GM12872 (cell line): ENCODE measurements around the gene IQSEC1.

Source experiments
- TF ChIP-seq, protein P1 (sequence below): IDR thresholded peaks from 3 replicates; pipeline ENCODE4 v1.5.1; 2011; ENCODE audit warnings: low read depth, mild to moderate bottlenecking, low read length, moderate library complexity; ENCODE audit not compliant: insufficient read depth

Gene IQSEC1

DNA sequence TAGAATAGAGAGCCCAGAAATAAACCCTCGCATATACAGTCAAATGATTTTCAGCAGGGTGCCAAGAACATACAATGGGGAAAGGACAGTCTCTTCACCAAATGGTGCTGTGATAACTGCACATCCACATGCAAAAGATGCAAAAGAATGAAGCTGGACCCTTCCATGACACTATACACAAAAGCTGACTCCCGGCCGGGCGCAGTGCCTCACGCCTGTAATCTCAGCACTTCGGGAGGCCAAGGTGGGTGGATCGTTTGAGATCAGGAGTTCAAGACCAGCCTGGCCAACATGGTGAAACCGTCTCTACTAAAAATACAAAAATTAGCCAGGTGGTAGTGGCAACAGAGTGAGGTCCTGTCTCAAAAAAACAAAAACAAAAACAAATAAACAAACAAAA lies 43.2 kb upstream of the IQSEC1 start:
- TF ChIP-seq, protein P1, sequence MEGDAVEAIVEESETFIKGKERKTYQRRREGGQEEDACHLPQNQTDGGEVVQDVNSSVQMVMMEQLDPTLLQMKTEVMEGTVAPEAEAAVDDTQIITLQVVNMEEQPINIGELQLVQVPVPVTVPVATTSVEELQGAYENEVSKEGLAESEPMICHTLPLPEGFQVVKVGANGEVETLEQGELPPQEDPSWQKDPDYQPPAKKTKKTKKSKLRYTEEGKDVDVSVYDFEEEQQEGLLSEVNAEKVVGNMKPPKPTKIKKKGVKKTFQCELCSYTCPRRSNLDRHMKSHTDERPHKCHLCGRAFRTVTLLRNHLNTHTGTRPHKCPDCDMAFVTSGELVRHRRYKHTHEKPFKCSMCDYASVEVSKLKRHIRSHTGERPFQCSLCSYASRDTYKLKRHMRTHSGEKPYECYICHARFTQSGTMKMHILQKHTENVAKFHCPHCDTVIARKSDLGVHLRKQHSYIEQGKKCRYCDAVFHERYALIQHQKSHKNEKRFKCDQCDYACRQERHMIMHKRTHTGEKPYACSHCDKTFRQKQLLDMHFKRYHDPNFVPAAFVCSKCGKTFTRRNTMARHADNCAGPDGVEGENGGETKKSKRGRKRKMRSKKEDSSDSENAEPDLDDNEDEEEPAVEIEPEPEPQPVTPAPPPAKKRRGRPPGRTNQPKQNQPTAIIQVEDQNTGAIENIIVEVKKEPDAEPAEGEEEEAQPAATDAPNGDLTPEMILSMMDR: no peak

DNA sequence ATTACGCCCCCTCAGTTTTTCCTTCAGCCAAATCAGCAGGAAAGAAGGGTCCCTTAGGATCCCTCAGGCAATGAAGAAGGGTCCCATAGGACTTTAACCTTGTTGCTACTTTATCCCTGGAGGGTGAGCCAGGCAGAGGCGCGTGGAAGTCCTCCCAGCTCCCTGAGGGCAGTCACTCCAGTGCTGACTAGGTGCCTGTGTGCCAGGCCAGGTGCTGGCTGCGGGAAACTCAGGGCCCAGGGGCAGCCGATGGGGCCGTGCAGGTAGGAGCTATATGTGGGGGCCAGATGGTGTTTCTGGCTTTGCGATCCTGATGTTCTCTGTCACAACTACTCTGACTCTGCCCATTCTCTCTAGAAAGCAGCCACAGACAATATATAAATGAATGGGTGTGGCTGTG lies 42.8 kb upstream of the IQSEC1 start:
- TF ChIP-seq, protein P1: no peak

DNA sequence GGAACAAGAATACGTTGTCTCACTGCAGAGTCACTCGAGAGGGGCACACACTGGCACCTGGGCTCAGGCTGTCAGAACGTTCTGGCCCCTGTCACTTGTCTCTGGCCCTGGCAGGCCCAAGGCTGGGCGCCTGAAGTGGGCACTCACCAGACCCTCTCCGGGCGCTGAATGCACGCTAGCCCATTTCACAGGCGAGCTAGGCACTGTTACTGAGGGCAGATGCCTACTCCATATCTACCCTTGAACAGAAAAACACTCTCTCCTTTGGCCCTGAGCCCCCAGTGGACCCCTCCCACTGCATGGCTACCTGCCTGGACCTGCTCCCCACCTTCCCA lies 42.3 kb upstream of the IQSEC1 start:
- TF ChIP-seq, protein P1: no peak

DNA sequence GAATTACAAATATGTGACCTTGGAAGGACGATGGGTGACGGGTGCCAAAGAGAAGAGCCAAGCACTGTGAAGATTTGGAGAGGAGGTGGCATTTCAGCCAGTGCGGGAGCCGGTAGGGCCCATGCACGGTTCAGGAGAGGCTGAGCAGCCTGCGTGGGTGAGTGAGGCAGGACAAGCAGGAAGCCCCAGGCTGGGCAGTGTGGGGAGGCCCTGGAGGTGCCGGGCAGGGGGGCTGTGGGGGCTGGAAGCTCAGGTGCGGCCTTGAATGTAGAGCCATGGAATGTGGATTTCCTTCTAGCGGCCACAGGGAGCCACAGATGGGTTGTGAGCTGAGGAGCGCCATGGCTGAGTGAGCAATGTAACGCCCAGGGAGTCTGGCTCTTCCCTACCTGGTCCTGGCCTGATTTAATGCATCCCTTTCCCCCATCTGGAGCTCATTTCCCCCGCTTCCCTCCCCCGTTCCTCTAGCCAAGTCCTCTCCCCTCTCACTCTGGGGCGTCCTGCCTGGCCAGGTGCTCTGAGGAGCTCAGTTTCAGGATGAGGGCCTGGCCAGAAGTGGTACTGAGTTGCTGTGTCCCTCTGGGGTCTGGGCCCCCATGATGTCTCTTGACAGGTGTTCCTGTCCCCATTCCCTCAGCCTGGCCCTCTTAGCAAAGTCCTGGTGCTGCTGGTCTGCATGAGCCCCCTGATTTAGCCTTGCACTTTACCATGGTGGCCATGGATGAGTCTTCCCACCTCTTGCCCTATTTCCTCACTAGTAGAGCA lies 41.8 kb upstream of the IQSEC1 start:
- TF ChIP-seq, protein P1: no peak

DNA sequence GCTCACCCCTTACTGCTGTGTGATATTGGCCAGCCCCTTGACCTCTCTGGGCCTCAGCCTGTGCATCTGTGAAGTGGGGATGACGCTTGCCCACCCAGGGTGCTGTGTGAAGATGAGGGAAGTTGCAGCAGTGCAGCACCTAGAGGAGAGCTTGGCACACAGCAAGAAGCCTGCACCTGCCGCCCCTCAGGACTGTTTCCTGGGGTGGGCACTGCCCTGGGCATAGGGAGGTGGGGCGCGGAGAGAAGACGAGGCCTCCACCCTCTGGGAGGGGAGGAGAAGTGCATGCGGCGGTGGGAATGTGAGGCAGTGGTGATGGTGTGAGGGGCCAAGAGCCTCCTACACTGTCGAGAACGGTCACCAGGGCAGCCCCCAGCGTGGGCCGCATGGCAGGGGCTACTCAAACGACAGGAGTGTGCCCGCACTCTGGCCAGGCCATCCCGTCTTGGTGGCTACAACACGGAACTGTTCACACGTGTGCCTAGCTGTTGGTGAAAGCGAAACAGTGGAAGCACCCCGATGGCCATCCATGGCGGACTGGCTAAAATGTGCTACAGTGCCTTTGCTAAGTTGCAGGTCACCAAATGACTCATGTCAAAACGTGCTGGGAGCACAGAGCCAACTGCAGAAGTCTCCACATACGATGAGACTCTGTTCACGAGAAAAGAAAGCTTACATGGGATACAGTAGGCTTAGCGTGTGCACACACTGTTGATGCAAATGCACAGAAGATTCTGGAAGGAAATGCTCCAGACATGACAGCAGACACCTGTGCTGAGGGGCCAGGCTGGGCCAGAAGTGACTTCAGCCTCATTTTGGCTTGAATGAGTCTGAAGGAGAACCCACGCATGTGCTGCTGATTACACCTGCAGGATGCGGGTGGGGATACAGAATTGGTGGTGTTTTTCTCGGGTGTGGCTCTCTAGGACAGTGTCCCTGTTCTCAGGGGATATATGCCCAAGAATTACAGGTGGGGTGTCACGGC lies 40.4 kb upstream of the IQSEC1 start:
- TF ChIP-seq, protein P1: no peak

DNA sequence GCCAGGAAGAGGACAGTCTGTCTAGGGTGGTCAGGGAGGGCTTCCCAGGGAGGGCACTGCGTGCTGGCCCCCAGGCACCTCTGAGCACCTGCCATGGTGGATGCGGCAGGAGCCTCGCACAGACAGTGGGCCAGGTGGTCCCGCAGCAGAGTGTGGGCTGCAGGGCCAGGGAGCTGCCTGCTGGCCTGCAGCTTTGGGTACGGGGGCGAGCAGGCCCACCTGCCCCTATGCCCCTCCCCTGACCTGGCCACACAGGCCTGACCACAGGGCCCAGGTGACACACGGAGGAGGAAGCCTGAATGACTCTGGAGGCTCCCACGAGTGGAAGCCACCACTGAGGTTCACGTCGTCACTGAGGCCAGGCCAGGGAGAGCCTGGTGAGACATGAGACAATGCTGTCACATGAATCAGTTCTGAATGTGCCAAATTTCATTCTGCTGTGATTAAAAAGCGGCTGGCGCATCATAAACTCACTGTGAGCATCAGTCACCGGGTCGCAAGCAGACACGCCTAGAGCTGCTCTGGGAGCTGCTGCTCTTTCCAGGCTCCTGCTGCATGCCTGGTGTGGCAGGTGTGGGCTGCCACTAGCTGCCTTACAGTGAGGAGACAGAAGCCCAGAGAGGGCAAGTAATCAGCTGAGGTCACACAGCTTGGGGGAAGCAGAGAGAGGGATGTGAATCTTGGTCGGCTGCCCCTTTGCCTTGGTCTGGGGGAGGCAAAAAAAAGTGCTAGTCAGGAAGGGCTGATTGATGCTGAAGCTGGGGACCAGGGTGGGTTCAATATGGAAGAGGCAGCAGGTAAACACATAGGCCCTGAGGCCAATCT lies 39.5 kb upstream of the IQSEC1 start:
- TF ChIP-seq, protein P1: no peak
